Breast epithelium (tissue), 4 donors: Measurements from ENCODE around the gene FKBP1B. TPM values are rescaled to one million over a fixed set of nuclear protein-coding genes. Genes with fewer than 3 reads are reported as not detected.
A peak's percentile ranks its signal among the peaks of the same experiment; 100 is the strongest.

Experiments
- DNase-seq, 2 donors: peaks; one replicate each; pipeline ENCODE4 v3.0.0-alpha.2; 2019; ENCODE audit warnings: low spot score in 2 of 2
- H3K27ac ChIP-seq, 2 donors: fragments of 200-600 bp; sonication (generic) in 1 of 2; one replicate each; pipeline ENCODE4 v1.5.1; 2016 to 2019; ENCODE audit warnings: mild to moderate bottlenecking in 1 of 2
- H3K27me3 ChIP-seq, 2 donors: fragments of 200-600 bp; sonication (generic) in 1 of 2; one replicate each; pipeline versions ENCODE4 v1.5.1 to v1.6.0; 2017 to 2019; ENCODE audit warnings: control low read depth in 1 of 2, mild to moderate bottlenecking in 1 of 2
- H3K36me3 ChIP-seq: fragments of 200-600 bp; one replicate; pipeline ENCODE4 v1.5.1; 2019
- H3K4me1 ChIP-seq, 2 donors: fragments of 200-600 bp; sonication (generic); one replicate each; pipeline ENCODE4 v1.5.1; 2016 to 2019; ENCODE audit warnings: control low read depth in 1 of 2
- H3K4me3 ChIP-seq, 3 donors: fragments of 200-600 bp; sonication (generic); 1 replicate in 2 of 3; 2 replicates in 1 of 3; pipeline ENCODE4 v1.5.1; 2016 to 2019; ENCODE audit warnings: mild to moderate bottlenecking in 3 of 3, moderate library complexity in 2 of 3
- H3K9me3 ChIP-seq, 2 donors: fragments of 200-600 bp; sonication (generic) in 1 of 2; one replicate each; pipeline ENCODE4 v1.5.1; 2016 to 2019; ENCODE audit warnings: control low read depth in 1 of 2
- POLR2A ChIP-seq: fragments of 450-650 bp; IDR thresholded peaks from one replicate; pipeline ENCODE4 v1.6.1; 2016; ENCODE audit warnings: antibody characterized with exemption, mild to moderate bottlenecking, moderate library complexity
- POLR2AphosphoS5 ChIP-seq, 3 donors: sonication (generic); formaldehyde crosslinking; IDR thresholded peaks; one replicate each; pipeline ENCODE4 v1.6.1; 2017; ENCODE audit warnings: antibody characterized with exemption in 3 of 3
- intact Hi-C: fragments of 100-400 bp; cut with DNase I; formaldehyde crosslinking; loops from one replicate; pipeline ENCODE4 v1.15.1; 2023; ENCODE audit warnings: low total_unique reads
- total RNA-seq, 3 donors: library from RNA; depleted of rRNA; stranded (reverse); fragments of >200 nt; gene quantifications; one replicate each; pipeline ENCODE4 v1.1.0, GENCODE V29; 2016
- TF ChIP-seq, protein P1 (sequence below), 3 donors: fragments of 450-650 bp; IDR thresholded peaks; one replicate each; pipeline ENCODE4 v1.5.1; 2016 to 2017; ENCODE audit warnings: antibody characterized with exemption in 3 of 3, mild to moderate bottlenecking in 3 of 3, moderate library complexity in 3 of 3

The FKBP1B gene
- total RNA-seq, 3 donors from 2014 or later: 3.2 to 11.0 (median 7.2) TPM

DNA sequence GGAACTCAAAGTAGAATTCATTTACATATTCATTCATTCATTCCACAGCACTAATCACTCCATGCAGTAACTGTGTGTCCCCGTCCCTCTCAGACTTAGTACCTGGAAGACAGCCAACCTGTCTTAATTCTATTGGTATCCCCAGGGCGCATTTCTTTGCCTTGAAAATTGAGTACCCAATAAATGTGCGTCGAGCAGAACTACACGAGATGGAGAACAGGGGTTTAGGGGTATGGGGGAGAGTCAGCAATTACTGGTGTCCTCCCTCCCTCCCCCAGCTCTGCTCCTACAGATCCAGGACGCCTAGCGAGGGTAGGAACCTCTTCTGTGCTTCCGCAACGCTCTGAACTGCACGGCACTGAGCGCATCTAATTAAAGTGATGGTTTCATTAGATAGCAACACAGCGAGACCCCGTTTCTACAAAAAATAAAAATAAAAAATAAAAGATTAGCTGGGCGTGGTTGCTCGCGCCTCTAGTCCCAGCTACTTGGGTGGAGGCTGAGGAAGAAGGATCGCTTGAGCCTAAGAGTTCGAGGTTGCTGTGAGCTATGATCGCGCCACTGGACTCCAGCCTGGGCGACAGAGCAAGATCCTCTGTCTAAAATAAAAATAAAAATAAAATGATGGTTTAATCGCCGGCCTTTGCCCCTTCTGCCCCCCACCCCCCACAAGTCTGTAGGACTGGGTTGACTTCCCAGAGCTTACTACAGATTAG, 614 bp upstream of the FKBP1B start:
- no peak for DNase-seq
- intact Hi-C loops: no loop called here
- no peak overlapping the region for H3K27ac ChIP-seq

DNA sequence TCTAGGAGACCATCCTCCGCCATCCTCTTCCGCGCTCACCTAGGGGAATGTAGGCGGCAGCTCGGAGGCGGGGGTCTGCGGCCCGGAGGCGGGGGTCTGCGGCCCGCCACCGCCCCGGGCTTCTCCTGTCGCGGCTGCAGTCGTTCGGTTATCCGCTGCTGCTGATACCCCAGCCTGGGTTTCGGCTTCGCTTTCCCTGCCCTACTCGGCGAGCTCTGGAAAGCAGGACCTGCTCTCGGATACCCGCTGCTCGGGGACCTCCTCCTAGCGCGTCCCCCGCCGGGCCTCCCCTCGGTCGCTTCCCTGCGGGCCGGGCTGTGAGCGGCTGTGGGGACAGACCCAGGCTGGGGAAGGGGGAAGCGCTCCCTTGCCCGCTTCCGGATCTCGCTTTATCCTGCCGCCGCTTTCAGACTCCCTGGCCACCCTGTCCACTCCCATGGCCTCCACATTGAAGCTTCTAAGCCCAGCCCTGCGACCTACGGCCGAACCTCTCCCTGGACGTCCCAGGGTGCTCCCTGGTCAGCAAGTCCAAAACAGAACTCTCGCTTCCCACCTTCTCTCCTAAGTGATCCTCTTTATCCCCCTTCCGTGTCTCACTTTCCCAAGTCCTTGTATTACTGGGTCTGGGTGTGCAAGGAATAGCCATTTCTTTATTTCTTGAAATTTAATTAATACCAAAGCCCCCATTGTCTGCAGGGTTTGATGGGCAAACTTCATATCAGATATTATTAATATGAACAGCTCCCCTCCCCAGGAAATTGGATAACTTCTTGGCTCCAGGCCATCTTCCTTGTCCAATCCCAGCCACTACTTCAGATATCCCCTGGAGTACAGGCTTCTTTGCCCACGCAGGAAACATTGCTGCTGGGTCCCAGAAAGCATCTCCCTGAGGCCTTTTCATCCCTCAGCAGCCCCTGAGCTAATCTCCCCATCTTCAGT, 769 bp downstream of the FKBP1B start:
- peak overlapping the region; percentile 79 to 88 (median 83) for H3K4me3 ChIP-seq
- no peaks in the 10 kb centered on the region for H3K9me3 ChIP-seq
- DNase-seq: no peak
- intact Hi-C loops: no loop called here
- TF ChIP-seq POLR2A (no peak), POLR2AphosphoS5 (IDR thresholded peaks at IDR 0.05) (no peak)
- TF ChIP-seq, protein P1, sequence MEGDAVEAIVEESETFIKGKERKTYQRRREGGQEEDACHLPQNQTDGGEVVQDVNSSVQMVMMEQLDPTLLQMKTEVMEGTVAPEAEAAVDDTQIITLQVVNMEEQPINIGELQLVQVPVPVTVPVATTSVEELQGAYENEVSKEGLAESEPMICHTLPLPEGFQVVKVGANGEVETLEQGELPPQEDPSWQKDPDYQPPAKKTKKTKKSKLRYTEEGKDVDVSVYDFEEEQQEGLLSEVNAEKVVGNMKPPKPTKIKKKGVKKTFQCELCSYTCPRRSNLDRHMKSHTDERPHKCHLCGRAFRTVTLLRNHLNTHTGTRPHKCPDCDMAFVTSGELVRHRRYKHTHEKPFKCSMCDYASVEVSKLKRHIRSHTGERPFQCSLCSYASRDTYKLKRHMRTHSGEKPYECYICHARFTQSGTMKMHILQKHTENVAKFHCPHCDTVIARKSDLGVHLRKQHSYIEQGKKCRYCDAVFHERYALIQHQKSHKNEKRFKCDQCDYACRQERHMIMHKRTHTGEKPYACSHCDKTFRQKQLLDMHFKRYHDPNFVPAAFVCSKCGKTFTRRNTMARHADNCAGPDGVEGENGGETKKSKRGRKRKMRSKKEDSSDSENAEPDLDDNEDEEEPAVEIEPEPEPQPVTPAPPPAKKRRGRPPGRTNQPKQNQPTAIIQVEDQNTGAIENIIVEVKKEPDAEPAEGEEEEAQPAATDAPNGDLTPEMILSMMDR (IDR thresholded peaks at IDR 0.05): no peak
- H3K36me3 ChIP-seq: no peaks in the 10 kb centered on the region
- H3K4me1 ChIP-seq: peaks cover 0 to 7% of the 10 kb centered on the region in 2 donors
- H3K27ac ChIP-seq: peak overlapping the region; percentile 58 to 65
- no peaks in the 10 kb centered on the region for H3K27me3 ChIP-seq

More for the DNA sequence above, 614 bp upstream of the FKBP1B start:
- no peak for TF ChIP-seq POLR2AphosphoS5 (IDR thresholded peaks at IDR 0.05)
- TF ChIP-seq, protein P1 (IDR thresholded peaks at IDR 0.05): no peak
- TF ChIP-seq POLR2A: no peak
- Histone ChIP-seq H3K27me3 (no peaks in the 10 kb centered on the region), H3K9me3 (no peaks in the 10 kb centered on the region), H3K4me1 (peaks cover 0 to 7% of the 10 kb centered on the region in 2 donors), H3K36me3 (no peaks in the 10 kb centered on the region), H3K4me3 (peak overlapping the region; percentile 79 to 88 (median 83))

DNA sequence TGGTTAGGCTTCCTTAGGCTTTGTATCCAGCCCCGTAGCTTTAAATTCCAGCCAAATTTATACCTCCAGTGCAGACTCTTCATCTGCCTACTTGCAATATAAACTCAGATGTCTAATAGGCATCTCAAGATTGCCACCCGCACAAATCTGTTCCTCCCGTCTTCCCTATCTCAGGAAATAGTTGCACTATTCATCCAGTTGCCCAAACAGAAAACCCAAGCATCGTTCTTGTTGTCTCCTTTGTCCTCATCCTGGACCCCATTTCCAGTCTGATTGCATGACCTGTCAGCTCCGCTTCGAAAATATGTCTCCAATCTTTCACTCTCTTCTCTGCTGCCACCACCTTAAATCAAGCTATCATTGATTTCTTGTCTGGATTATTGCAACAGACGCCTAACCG, 2.3 kb downstream of the FKBP1B start:
- no peaks in the 10 kb centered on the region for H3K9me3 ChIP-seq
- no peaks in the 10 kb centered on the region for H3K36me3 ChIP-seq
- H3K4me1 ChIP-seq: no peaks in the 10 kb centered on the region
- H3K27ac ChIP-seq: no peak overlapping the region
- DNase-seq: no peak
- H3K27me3 ChIP-seq: no peaks in the 10 kb centered on the region
- TF ChIP-seq, protein P1 (IDR thresholded peaks at IDR 0.05): no peak
- TF ChIP-seq POLR2AphosphoS5 (IDR thresholded peaks at IDR 0.05): no peak
- TF ChIP-seq POLR2A: no peak
- intact Hi-C loops: no loop called here
- no peak overlapping the region for H3K4me3 ChIP-seq

DNA sequence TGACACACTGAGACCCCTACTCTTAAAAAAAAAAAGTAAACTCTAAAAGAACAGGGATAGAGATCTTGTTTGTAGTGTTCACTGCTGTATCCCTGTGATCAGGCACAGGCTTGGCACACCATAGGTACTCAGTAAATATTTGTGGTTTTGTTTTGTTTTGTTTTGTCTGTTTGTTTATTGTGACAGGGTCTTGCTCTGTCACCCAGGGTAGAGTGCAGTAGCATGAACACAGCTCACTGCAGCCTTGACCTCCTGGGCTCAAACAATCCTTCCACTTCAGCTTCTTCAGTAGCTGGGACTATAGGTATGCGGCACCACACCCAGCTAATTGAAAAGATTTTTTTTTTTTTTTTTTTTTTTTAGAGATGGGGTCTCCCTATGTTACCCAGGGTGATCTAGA, 3.4 kb downstream of the FKBP1B start:
- H3K27me3 ChIP-seq: no peaks in the 10 kb centered on the region
- DNase-seq: no peak
- intact Hi-C loops: no loop called here
- H3K27ac ChIP-seq: no peak overlapping the region
- H3K36me3 ChIP-seq: no peaks in the 10 kb centered on the region
- TF ChIP-seq, protein P1 (IDR thresholded peaks at IDR 0.05): no peak
- TF ChIP-seq POLR2A: no peak
- no peak for TF ChIP-seq POLR2AphosphoS5 (IDR thresholded peaks at IDR 0.05)
- H3K4me3 ChIP-seq: no peak overlapping the region
- no peaks in the 10 kb centered on the region for H3K4me1 ChIP-seq
- no peaks in the 10 kb centered on the region for H3K9me3 ChIP-seq
